Left kidney (tissue), 1 donor: ENCODE measurements around the gene DMAC2L. TPM values are rescaled to one million over a fixed set of nuclear protein-coding genes. Genes with fewer than 3 reads are reported as not detected.

ENCODE experiments used
- polyA plus RNA-seq: library from polyadenylated mRNA; unstranded; fragments of 120-200 nt; gene quantifications from one replicate; pipeline ENCODE4 v1.2.1, GENCODE V29; 2013; ENCODE audit not compliant: insufficient read length

DMAC2L gene
- polyA plus RNA-seq, 1 donor = 33.1 TPM

Other genes starting within 250 kb of the DMAC2L start
- 16.9 TPM for gene VCPKMT, start 195.8 kb upstream of the DMAC2L start, polyA plus RNA-seq
- gene SOS2, start 80.7 kb upstream of the DMAC2L start, polyA plus RNA-seq = 43.2 TPM
- 12.6 TPM for gene L2HGDH, start 95 bp upstream of the DMAC2L start, polyA plus RNA-seq
- gene CDKL1, start 84.6 kb downstream of the DMAC2L start, polyA plus RNA-seq = 8.6 TPM
- 66.2 TPM for gene MAP4K5, start 220.2 kb downstream of the DMAC2L start, polyA plus RNA-seq
- gene ATL1, start 247.8 kb downstream of the DMAC2L start, polyA plus RNA-seq = 8.4 TPM